ENCODE results near the gene PKP3. TPM values are rescaled to one million over a fixed set of nuclear protein-coding genes. Genes with fewer than 3 reads are reported as not detected.
"Not testable (repeated sequence)": the region's sequence is repeated elsewhere in the genome, so short reads cannot be mapped to it uniquely, and the experiment has no call there.

The PKP3 gene
- total RNA-seq, 4 donors from 2014 or later = 612 to 880 (median 754) TPM

- intact Hi-C loops (cut with DNase I; ENCODE audit: low total_unique reads) = no loop called here
- no peak overlapping the region for H3K4me3 ChIP-seq (ENCODE audit: low read depth, poor library complexity, severe bottlenecking)
- DNase-seq (ENCODE audit: low spot score in 2 of 2) = no peak
- TF ChIP-seq POLR2A (IDR thresholded peaks at IDR 0.05) (no peak), CTCF (IDR thresholded peaks at IDR 0.05) (no peak)
- 87 to 89% methylated on average over 12 to 20 of the region's 20 CpGs for WGBS, 2 donors
These were observed 25.4 kb downstream of the PKP3 start for GRCh38 chr11:419248-420005.

- DNase-seq (ENCODE audit: low spot score in 2 of 2) = no peak
- WGBS, 2 donors = 77 to 79% methylated on average over 51 to 68 of the region's 71 CpGs
- intact Hi-C loops (cut with DNase I; ENCODE audit: low total_unique reads) = no loop called here
- TF ChIP-seq CTCF (IDR thresholded peaks at IDR 0.05) = no peak
- TF ChIP-seq POLR2A (IDR thresholded peaks at IDR 0.05) = no peak
- H3K4me3 ChIP-seq (ENCODE audit: low read depth, poor library complexity, severe bottlenecking) = no peak overlapping the region
These were observed 26.3 kb downstream of the PKP3 start for GRCh38 chr11:420054-420910.

GRCh38 chr11:420911-421321 is 26.9 kb downstream of the PKP3 start:
- TF ChIP-seq CTCF (IDR thresholded peaks at IDR 0.05) = no peak
- TF ChIP-seq POLR2A (IDR thresholded peaks at IDR 0.05) = no peak
- intact Hi-C loops (cut with DNase I; ENCODE audit: low total_unique reads) = no loop called here
- no peak for DNase-seq (ENCODE audit: low spot score in 2 of 2)
- WGBS, 2 donors = 90 to 92% methylated on average over 11 to 21 of the region's 21 CpGs
- H3K4me3 ChIP-seq (ENCODE audit: low read depth, poor library complexity, severe bottlenecking) = no peak overlapping the region

- TF ChIP-seq CTCF (IDR thresholded peaks at IDR 0.05) (no peak), POLR2A (IDR thresholded peaks at IDR 0.05) (no peak)
- H3K4me3 ChIP-seq (ENCODE audit: low read depth, poor library complexity, severe bottlenecking) = no peak overlapping the region
- WGBS, 2 donors = 80 to 83% methylated on average over 10 of the region's 10 CpGs
- intact Hi-C loops (cut with DNase I; ENCODE audit: low total_unique reads) = no loop called here
- DNase-seq (ENCODE audit: low spot score in 2 of 2) = no peak
These were observed 28.2 kb downstream of the PKP3 start for GRCh38 chr11:422249-422656.

- intact Hi-C loops (cut with DNase I; ENCODE audit: low total_unique reads) = no loop called here
- no peak for TF ChIP-seq CTCF (IDR thresholded peaks at IDR 0.05)
- H3K4me3 ChIP-seq (ENCODE audit: low read depth, poor library complexity, severe bottlenecking) = no peak overlapping the region
- 92 to 93% methylated on average over 4 of the region's 4 CpGs for WGBS, 2 donors
- DNase-seq (ENCODE audit: low spot score in 2 of 2) = no peak
These were observed 30.2 kb downstream of the PKP3 start for GRCh38 chr11:424232-424631.

- 57 to 64% methylated on average over 32 to 34 of the region's 45 CpGs for WGBS, 2 donors
- intact Hi-C loops (cut with DNase I; ENCODE audit: low total_unique reads); H3K4me3 ChIP-seq (ENCODE audit: low read depth, poor library complexity, severe bottlenecking); DNase-seq (ENCODE audit: low spot score in 2 of 2): not testable (repeated sequence)
These were observed 30.8 kb downstream of the PKP3 start for GRCh38 chr11:424766-425165.

All from lower leg skin (tissue), 4 donors.